Measurements from ENCODE around the gene DRC7.

DNA sequence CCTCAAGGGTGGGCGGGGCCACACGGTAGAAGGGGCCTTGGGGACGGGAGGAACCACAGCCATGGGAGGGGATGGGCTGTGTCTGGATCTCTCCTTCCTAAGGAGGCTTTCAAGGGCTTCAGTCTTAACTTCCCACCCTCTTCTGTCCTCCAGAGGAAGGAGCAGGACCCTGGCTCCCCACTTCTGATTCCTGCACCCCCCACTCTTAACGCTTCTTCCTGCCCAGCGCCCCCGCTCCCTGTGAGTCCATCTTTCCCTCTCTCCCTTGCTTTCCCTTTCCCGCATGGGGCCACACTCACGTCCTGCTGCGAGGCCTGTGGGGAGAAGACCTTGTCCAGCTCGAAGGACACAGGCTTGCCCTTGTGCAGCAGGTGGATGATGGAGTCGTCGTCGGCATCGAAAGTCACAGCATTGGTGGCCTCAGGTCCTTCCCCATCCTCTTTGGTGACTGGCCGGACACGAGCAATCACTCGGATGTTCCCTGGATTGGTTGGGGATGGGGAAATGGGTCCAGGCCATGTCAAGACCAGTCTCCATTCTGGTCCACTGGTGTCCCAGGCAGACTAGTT, 70.6 kb downstream of the DRC7 start:
- TF ChIP-seq, protein P1, sequence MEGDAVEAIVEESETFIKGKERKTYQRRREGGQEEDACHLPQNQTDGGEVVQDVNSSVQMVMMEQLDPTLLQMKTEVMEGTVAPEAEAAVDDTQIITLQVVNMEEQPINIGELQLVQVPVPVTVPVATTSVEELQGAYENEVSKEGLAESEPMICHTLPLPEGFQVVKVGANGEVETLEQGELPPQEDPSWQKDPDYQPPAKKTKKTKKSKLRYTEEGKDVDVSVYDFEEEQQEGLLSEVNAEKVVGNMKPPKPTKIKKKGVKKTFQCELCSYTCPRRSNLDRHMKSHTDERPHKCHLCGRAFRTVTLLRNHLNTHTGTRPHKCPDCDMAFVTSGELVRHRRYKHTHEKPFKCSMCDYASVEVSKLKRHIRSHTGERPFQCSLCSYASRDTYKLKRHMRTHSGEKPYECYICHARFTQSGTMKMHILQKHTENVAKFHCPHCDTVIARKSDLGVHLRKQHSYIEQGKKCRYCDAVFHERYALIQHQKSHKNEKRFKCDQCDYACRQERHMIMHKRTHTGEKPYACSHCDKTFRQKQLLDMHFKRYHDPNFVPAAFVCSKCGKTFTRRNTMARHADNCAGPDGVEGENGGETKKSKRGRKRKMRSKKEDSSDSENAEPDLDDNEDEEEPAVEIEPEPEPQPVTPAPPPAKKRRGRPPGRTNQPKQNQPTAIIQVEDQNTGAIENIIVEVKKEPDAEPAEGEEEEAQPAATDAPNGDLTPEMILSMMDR (IDR thresholded peaks at IDR 0.05; ENCODE audit: low read depth, low read length, missing input control) = no peak
- TF ChIP-seq EGR1 (IDR thresholded peaks at IDR 0.05; ENCODE audit: low read depth in 2 of 2) = no peak
- no peak for TF ChIP-seq FOXA1 (IDR thresholded peaks at IDR 0.05)
- no peak for TF ChIP-seq MAX (IDR thresholded peaks at IDR 0.05)
- TF ChIP-seq, protein P2, sequence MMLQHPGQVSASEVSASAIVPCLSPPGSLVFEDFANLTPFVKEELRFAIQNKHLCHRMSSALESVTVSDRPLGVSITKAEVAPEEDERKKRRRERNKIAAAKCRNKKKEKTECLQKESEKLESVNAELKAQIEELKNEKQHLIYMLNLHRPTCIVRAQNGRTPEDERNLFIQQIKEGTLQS (IDR thresholded peaks at IDR 0.05) = no peak
- TF ChIP-seq, protein P3, sequence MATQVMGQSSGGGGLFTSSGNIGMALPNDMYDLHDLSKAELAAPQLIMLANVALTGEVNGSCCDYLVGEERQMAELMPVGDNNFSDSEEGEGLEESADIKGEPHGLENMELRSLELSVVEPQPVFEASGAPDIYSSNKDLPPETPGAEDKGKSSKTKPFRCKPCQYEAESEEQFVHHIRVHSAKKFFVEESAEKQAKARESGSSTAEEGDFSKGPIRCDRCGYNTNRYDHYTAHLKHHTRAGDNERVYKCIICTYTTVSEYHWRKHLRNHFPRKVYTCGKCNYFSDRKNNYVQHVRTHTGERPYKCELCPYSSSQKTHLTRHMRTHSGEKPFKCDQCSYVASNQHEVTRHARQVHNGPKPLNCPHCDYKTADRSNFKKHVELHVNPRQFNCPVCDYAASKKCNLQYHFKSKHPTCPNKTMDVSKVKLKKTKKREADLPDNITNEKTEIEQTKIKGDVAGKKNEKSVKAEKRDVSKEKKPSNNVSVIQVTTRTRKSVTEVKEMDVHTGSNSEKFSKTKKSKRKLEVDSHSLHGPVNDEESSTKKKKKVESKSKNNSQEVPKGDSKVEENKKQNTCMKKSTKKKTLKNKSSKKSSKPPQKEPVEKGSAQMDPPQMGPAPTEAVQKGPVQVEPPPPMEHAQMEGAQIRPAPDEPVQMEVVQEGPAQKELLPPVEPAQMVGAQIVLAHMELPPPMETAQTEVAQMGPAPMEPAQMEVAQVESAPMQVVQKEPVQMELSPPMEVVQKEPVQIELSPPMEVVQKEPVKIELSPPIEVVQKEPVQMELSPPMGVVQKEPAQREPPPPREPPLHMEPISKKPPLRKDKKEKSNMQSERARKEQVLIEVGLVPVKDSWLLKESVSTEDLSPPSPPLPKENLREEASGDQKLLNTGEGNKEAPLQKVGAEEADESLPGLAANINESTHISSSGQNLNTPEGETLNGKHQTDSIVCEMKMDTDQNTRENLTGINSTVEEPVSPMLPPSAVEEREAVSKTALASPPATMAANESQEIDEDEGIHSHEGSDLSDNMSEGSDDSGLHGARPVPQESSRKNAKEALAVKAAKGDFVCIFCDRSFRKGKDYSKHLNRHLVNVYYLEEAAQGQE (IDR thresholded peaks at IDR 0.05) = no peak
